SW480 (cell line): ENCODE results near the gene OLFM2.
"Not testable (repeated sequence)": the region's sequence is repeated elsewhere in the genome, so short reads cannot be mapped to it uniquely, and the experiment has no call there.

Experiments
- DNase-seq: peaks from one replicate; pipeline ENCODE4 v3.0.0-alpha.2; 2016; ENCODE audit warnings: low spot score

OLFM2 gene

DNA sequence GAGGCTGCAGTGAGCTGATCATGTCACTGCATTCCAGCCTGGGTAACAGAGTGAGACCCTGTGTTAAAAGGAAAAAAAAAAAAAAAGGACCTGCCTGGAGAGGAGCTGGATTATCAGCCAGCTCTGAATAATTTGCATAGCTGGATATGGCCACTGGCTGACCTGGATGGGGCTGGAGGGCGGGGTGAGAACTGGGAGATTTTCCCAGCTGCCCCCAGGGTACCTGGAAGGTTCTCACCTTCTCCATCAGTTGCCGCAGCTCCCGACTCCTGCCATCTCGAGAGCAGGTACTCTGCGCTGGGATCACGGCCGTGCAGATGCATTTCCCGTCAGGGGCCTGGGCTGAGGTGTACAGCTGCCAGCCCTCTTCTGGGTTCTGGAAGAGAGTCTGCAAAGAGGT is 75.9 kb downstream of the OLFM2 start:
- DNase-seq = no peak

DNA sequence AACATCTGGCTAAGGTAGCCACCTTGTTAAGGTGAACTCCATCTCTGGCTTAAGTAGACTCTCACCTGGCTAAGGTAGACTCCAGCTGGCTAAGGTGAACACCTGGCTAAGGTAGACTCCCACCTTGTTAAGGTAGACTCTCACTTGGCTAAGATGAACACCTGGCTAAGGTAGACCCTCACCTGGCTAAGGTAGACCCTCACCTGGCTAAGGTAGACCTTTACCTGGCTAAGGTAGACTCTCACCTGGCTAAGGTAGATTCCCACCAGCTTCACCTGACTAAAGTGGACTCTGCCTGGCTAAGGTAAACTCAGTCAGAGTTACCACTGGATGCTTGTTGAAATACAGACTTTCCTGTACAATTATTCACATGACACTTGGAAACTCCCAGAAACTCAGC is 77.5 kb downstream of the OLFM2 start:
- no peak for DNase-seq

DNA sequence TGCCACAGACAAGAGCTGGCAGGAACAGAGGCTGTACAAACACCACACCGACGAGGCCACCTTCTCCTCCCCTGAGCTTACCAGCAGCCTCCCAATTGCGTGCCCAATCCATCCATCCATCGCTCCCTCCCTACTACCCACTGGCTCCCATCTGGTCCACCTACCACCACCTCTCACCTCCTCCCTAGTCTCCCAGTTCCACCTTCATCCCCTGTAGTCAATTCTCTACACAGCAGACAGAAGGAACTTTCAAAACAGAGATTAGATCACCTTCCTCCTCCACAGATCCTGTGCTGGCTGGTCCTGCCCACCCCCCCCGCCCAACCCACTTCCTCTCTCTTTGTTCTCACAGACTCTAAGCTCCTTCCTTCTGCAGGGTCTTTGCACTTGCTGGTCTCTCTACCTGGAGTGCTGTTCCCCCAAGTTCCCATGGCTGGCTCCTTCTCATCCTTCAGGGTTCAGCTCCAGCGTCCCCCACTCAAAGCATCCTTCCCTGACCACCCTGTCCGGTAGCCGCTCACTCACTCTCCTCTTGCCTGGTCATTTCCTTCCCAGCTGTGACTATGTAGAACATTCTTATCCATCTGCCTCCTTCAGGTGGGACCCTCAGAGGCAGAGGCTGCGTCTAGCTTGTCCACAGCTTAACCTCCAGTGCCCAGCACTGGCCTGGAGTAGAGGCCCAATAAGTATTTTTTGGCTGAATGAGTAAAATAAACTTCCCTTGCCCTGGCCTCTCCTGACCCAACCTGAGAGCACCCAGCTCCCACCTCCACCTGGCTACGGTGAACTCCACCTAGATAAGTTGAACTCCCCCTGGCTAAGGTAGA is 78.2 kb downstream of the OLFM2 start:
- no peak for DNase-seq

DNA sequence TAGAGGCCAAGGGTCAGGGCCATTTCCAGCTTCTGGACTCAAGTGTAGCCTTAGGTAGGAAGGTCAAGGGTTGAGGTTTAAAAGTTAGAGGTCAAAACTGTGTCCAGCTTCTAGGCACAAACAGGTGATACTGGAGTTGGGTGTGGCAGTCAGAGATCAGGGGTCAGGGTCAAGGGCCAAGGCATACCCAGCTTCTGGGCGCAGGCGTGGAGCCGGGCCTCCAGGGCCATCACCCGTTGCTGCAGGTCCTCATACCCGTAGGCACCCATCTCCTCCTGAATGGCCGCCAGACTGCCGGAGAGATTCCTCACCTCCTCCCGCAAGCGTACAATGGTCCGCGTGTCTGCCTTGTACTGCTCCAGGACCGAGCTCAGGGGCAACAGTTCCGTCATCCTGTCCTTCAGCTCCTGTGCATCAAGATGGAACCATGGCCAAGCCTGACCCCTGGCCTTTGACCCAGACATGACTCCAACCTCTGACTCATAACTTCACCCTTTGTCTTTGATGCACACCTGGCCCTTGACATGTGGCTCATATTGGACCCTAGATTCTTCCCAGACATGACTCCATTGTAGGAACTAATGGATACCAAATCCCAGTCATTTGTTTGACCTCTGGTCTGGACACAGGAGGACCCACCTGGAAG is 79.1 kb downstream of the OLFM2 start:
- DNase-seq = no peak

DNA sequence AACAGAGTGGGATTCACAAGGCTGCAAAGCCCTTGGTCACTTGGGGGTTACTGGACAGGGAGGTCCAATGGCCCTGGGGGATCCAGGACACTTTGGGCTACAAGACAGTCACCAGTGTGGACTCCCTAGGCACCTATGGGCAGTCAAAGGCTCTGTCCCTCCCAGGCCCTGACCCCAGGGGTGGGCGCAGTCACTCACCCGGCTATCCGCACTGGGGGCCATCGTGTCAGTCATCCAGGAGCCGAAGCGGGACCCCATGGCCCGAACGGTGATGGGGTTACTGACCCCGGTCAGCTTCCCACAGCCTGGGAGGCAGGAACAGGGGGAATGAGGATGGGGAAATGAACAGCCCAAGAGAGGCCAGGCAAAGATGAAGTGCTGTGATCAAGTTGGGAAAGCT is 79.7 kb downstream of the OLFM2 start:
- no peak for DNase-seq

DNA sequence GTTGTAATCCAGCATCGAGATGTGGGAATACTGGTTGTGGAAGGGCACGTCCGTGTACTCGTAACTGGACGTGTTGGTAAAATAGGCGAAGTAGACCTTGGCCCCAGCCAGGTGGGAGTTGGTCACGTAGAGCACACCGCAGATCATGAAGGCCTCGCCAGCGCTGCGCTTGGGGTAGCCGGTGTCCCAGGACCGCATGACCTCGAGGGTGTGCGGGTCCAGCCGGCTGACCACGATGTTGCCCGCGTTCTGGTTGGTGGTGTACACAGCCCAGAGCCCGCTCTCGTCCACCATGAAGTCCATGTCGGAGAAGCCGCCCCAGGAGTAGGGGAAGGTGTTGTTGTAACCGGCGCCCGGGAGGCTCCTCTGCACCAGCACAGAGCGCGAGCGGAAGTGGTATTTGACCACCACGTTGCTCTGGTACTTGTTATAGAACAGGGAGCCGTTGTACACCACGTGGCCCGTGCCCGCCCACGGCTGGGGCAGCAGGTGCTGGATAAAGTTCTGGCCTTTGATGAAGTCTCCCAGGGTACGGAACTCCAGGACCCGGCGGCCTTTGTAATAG is 82.0 kb downstream of the OLFM2 start:
- DNase-seq = no peak

DNA sequence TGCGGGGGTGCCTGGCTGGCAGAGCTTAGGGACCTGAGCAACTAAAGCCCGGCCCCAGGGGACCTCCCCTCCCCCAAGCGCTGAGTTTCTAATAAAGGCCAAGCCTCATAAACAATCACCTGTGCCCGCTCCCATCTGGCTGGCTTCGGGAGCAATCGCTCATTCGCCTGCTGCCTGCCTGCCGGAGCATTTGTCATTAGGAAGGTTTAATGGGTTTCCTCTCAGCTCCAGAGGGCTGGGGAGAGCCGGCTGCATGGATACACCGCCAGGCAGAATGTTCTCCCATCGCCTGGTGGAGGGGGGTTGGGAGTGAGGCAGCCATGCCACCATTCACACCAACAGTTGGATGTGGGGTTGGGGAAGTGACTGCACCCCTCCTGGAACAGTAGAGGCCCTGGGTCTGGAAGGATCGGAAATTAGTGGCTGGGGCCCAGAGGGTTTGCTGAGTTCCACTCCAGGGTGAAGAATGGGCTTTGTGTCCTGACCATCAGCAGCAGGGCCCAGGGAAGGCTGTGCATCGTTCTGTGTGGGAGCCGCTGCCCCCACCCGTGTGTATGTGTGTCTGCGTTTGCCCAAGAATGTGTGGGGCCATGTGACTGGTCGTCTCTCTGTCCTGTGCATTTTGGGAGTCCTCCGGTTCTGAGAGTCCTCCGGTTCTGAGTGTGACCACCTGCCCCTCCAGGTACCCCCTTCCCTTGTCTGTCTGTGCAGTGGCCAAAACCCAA is 85.9 kb downstream of the OLFM2 start:
- DNase-seq = no peak

DNA sequence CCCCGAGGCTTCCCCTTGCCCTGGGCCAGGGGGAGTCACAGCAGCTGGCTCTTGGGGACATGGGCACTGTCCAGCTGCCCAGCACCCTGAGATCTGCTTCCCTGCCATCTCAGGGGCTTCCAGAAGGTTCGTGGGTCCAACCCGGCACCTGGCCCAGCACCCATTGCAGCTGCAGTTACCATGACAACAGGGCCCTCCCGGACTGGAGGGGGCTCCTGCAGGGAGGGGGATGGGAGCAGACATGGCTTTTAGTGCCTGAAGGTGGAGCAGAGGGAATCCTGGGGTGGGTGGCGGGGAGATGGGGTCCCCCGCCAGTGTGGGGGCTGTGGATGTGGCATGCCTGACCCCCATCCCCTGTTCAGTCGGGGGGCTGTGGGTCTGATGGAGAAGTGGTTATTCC is 86.5 kb downstream of the OLFM2 start:
- DNase-seq = no peak

DNA sequence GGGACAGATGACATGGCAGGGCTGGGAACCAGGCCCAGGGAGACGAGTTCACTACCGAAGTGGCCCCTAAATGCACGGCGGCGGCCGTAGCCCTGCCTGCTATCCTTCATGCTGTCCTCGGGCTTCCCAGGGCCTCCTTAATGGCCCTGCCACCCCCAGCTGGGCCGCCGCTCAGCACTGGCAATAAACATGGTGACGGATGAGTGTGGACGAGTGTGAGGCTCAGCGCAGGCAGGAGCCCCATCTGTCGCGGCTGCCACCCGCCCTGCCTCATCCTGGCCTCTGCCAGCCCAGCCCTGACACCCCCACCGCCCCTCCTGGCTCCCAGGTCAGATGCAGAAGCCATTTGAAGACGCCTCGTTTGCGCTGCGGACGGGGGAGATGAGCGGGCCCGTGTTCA is 87.6 kb downstream of the OLFM2 start:
- no peak for DNase-seq

DNA sequence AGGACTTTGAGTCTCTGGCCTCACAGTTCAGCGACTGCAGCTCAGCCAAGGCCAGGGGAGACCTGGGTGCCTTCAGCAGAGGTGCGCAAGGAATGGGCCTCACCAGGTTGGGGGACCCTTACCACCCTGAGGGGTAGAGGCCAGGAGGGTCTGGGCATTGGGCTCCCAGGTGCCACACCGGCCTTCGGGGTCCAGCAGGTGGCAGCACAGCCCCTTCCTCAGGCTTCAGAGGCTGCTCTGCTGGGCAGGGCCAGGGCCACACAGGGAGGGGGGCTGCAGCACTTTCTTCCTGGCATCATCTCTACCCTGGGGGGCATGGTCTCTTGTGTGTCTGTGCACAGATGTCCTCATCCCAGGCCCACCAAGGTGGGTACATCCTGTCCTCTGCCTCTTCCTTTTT is 88.3 kb downstream of the OLFM2 start:
- DNase-seq = no peak

DNA sequence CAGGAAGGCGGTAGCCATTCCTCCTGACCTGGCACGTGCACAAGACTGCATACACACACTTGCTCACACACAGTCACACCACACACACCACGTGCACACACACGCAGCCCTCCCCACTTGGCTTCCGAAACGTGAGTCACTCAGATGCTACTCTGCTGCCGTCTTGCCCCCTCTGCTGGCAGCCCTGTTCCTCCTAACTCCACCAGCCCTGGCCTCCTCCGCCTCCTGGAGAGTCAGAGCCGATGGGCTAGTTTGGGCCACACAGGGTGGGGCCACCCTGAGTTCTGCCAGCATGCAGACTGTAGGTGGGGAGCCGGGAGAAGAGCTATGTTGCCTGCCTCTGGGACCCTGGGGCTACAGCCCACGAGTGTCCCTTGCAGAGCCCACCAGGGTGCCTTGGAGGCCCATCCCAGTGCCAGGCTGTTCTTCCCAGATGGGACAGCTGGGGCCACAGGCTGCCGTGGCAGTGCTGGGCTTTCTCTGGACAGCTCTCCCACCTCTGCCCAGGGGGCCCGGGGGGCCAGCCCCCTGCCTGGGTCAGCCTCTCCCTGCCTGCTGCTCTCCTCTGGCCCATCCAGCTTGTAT is 89.1 kb downstream of the OLFM2 start:
- peak; percentile 36 for DNase-seq

DNA sequence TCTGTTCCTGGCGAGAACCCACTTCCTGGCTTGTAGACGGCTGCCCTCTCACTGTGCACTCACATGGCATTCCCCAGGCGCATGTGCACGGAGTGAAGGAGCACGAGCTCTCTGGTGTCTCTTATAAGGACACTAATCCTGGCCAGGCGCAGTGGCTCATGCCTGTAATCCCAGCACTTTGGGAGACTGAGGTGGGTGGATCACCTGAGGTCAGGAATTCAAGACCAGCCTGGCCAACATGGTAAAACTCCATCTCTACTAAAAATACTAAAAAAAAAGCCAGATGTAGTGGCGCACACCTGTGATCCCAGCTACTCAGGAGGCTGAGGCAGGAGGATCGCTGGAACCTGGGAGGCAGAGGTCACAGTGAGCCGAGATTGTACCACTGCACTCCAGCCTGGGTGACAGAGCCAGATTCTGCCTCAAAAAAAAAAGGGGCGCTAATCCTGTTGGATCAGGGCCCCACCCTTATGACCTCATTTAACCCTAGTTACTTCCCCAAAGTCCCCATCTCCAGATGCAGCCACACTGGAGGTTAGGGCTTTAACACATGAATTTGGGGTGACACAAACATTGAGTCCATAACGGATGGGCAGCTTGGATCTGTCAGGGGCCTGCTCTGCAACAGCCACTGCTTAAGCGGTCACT is 92.6 kb downstream of the OLFM2 start:
- DNase-seq = not testable (repeated sequence)

DNA sequence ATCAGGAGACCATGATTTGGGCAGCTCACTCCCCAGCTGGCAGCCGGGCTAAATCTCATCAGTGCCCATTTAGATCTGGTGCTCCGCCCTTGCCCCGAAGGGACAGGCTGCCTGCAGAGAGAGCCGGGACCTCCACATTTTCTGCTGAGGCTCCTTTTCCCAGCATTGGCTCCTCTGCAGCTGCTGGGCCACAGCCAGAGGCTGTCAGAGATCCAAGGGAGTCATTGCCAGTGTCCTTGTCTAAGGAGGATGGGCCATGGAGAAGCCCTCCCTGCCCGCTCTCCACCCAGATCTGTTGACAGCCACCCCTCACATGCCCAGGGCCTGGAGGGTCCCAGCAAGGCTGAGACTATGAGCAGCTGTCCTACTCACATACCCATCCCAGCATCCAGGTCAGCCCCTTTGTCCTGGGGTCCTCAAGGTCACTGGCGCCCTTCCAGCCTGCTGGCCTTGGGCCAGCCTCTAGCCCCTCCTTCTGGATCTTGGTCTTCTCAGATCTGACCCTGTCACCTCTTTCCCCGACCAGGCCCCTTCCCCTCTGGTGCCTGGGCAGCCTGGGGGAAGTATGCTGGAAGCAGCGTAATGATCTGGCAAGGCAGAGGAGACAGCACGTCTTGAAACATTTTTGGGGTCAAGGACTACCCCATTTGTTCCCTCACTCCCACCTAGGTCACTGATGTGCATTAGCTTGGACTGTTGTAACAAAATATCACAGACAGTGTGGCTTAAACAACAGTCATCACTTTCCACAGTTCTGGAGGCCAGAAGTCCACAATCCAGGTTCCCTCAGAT is 93.3 kb downstream of the OLFM2 start:
- DNase-seq = no peak

DNA sequence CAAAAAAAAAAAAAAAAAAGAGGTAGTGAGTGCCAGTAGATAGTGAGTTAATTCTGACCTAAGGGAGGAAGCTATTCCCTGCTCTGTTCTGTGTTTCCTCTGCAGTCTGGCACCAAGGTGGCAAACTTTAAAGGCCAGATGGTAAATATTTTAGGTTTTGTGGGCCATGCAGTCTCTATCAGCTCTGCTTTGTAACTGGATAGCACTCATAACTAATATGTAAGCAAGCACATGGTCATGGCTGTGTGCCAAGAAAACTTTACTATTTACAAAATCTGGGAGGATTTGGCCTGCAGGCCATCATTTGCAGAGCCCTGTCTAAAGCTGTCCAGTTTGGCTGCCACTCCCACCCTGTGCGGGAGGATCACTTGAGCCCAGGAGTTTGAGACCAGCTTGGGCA is 96.9 kb downstream of the OLFM2 start:
- DNase-seq = no peak

DNA sequence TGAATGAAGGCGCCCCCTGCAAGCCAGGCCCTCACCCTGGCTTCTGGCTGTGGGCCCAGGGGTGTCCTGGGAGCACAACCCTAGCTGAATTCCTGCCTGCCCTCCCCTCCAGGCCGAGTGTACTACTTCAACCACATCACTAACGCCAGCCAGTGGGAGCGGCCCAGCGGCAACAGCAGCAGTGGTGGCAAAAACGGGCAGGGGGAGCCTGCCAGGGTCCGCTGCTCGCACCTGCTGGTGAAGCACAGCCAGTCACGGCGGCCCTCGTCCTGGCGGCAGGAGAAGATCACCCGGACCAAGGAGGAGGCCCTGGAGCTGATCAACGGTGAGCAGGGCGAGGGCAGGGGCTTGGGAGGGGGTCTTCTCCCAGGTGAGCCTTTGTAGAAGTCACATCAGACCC is 98.0 kb downstream of the OLFM2 start:
- no peak for DNase-seq

DNA sequence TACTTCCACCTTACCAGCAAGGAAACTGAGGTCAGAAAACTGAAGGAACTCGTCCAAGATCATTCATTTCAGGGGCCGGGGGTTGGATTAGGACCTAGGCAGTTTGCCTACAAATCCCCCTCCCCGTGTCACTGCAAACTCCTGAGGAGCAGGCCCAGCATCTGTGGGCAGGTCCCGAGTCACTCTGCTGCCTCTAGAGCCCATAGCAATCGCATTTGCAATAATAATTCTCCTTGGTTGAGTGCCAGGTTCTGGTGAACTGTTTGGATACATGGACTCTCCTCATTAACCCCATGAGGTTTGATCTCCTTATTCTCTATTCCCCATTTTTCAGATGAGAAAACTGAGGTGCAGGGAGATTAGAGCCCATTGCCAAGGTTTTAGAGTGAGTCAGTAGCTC is 100.3 kb downstream of the OLFM2 start:
- no peak for DNase-seq

DNA sequence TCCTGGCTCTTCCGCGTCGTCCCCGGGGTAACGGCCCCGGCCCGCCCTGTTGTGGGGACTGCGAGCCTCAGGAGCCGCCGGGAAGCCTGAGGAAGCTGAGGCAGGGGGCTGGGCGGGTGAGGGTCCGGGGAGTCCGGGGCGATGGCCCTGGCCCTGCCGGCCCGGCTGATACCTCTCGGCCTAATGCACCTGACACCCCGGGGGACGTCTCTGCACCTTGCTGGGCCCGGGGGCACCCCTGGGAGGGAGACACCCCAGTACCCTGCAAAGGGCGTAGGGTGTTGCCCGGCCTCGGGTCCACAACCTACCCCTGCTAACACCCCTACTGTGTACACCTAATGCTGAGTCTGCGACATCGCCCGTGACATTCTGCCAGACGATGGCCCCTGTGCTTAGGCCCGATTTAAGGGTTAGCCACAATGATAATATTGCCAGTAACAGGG is 100.8 kb downstream of the OLFM2 start:
- DNase-seq = no peak

DNA sequence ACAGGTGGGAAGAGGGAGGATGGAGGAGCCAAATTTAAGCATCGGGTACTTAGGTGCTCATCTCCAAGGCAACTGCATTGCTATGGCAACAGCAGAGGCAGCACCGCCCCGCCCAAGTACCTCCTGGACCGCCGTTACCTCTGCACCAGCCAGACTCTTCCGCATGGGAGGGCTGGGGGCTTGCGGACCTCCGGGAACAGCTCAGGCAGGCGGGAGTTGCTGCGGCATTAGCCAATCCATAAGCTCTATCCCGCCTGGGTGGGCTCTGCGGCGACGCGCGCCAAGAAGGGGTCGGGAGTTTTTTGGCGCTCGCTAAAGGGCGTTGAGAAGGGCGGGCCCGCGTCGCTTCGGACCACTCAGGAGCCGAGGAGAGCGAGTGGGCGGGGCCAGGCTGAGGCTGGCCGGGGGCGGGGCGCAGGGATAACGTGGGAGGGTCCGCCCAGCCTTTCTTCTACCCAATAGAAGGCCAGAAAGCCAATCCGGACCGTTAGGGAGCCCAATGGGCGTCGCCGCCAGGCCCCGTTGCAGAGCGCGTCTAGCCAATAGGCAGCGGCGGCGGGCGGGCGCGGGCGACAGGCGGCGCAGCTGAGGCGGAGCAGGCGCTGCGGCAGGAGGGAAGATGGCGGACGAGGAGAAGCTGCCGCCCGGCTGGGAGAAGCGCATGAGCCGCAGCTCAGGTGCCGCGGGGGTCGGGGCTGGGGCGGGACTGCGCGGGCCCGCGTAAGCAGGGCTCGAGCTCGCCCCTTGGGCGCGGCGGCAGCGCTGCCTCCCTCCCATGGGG is 101.4 kb downstream of the OLFM2 start, which contains the start of gene PIN1:
Gene PIN1, plus strand, starts transcription at position 593 of the 781 bp plus-strand sequence. Its CDS starts 27 bp downstream, at position 620.
- peak; percentile 98 for DNase-seq

DNA sequence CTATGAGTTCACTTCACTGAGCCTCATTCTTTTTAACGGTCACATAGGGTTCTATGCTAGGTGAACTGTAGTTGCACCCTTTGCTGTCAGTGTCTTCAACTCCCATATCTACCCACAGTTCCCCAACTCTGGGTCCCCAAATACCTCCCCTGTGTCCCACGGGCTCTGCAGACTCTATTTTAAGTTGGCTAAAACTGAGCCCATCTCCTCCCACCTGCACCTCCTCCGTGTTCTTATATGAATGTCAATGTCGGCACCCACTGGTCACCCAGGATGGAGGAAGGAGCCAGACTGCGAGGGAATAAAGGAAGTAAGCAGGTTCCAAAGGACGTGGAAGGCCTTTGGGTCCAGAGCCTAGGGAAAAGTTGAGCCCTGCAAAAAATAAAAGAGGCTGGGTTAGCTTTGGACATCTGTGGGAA is 102.0 kb downstream of the OLFM2 start:
- no peak for DNase-seq

DNA sequence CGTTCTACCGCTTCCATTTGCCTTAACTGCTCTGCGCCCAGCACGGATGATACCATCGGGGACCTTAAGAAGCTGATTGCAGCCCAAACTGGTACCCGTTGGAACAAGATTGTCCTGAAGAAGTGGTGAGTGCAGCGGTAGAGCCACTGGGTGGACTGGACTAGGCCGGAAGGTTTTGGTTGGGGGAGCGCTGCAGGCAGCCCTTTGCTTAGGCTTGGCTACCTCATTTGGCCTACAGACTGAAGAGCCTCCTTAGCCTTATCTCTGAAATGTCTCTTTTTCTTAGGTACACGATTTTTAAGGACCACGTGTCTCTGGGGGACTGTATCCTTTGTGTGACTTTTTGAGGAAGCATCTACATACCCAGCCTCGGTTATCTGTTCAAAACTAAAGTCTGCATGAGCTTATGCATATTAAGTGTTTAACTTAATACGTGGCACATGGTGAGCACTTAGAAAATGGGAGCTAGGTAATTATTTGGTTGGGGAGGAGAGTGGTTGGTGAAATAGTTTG is 107.7 kb downstream of the OLFM2 start:
- no peak for DNase-seq
